NCI-H345 treated with DMSO at 0.1 percent for 48 hours (cell line): ENCODE measurements around the gene SERINC5.

Experiments used
- DNase-seq: peaks from one replicate; lab custom pipeline; 2025; ENCODE audit not compliant: unreplicated experiment; lab: John Stamatoyannopoulos, UW

SERINC5 gene

GRCh38 chr5:80255431-80255810 lies 427 bp downstream of the SERINC5 start:
- DNase-seq = no peak

DNA sequence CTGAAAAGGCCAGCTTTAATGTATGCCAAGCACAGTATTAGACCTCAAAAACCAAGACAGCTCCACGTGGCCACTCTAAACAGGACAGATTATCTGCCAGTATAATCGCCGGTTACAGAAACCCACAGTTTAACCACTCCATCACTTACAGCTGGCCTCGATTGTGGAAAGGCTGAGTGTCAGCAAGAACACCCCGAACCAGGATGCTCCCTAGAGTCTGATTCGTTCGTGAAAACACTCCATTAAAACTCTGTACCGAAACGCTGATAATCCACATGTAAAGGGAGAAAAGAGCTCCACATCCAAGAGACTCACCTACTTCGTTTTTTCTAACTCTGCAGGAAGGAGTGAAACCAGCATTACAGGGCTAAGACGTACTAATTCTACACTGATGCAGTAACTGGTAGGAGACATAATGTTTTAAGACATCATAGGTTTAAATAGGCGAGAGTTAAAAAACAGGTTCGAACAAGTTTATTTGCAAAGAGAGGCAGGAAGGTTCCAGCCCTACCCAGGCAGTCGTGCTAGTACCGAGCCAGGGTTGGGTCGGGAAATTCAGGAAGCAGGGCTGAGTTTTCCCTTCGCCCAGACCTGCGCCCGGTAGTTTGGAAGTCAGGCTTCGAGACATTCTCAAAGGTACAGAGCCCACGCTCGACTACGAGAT lies 949 bp downstream of the SERINC5 start:
- no peak for DNase-seq

GRCh38 chr5:80251636-80252035 lies 4.2 kb downstream of the SERINC5 start:
- no peak for DNase-seq

GRCh38 chr5:80250801-80251200 lies 5.0 kb downstream of the SERINC5 start:
- DNase-seq = no peak

- DNase-seq = no peak
These were observed 5.9 kb downstream of the SERINC5 start for GRCh38 chr5:80249901-80250300.

DNA sequence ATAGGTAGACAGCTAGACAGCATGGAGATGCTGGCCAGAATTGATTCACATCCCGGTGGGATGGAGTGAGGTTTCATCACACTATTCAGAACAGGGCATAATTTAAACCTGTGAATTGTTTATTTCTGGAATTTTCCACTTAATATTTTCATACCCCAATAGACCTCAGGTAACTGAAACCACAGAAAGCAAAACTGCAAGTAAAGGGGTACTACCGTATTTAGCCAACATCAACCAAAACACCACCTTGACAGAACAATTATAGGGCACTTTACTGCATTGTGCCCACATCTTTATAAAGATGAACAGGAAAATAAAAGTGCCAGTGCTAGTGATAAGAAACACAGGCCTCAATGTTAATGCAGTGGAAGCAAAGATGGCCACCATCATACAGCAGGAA lies 7.5 kb downstream of the SERINC5 start:
- DNase-seq = no peak

- no peak for DNase-seq
These were observed 8.7 kb downstream of the SERINC5 start for GRCh38 chr5:80246995-80247729.

- no peak for DNase-seq
These were observed 9.7 kb downstream of the SERINC5 start for GRCh38 chr5:80246001-80246758.

GRCh38 chr5:80243567-80243966 lies 12.3 kb downstream of the SERINC5 start:
- no peak for DNase-seq

DNA sequence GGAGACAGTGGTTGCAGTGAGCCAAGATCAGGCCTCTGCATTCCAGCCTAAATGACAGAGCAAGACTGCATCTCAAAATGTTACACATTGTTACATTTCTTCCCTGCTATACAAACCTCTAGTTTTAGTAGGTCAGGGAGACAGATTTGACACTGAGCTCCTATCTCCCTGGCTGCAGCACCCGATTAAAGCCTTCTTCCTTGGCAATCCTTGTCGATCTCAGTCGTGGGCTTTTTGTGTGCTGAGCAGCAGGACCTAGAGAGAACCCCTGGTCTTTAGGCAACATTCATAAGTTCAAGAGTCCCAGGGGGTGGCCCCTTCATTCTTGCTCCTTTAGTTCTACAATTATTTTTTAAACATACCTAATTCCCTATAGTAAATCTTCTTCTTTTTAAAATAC lies 13.0 kb downstream of the SERINC5 start:
- DNase-seq = no peak

GRCh38 chr5:80240368-80240986 lies 15.4 kb downstream of the SERINC5 start:
- no peak for DNase-seq

GRCh38 chr5:80239680-80240367 lies 16.0 kb downstream of the SERINC5 start:
- no peak for DNase-seq

GRCh38 chr5:80238778-80239679 lies 16.8 kb downstream of the SERINC5 start:
- no peak for DNase-seq

- no peak for DNase-seq
These were observed 17.8 kb downstream of the SERINC5 start for GRCh38 chr5:80238097-80238496.

DNA sequence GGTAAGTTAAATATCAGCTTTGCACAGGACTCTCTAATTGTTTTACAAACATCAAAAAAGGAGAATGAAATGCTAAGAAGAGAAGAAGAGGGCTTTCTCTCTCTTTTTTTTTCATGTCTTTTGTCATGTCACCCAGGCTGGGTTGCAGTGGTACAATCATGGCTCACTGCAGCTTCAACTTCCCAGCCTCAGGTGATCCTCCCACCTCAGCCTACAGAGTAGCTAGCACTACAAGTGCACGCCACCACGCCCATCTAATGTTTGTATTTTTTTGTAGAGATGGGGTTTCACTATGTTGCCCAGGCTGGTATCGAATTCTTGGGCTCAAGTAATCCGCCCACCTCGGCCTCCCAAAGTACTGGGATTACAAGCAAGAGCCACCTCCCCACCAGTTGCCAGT lies 18.6 kb downstream of the SERINC5 start:
- DNase-seq = no peak

DNA sequence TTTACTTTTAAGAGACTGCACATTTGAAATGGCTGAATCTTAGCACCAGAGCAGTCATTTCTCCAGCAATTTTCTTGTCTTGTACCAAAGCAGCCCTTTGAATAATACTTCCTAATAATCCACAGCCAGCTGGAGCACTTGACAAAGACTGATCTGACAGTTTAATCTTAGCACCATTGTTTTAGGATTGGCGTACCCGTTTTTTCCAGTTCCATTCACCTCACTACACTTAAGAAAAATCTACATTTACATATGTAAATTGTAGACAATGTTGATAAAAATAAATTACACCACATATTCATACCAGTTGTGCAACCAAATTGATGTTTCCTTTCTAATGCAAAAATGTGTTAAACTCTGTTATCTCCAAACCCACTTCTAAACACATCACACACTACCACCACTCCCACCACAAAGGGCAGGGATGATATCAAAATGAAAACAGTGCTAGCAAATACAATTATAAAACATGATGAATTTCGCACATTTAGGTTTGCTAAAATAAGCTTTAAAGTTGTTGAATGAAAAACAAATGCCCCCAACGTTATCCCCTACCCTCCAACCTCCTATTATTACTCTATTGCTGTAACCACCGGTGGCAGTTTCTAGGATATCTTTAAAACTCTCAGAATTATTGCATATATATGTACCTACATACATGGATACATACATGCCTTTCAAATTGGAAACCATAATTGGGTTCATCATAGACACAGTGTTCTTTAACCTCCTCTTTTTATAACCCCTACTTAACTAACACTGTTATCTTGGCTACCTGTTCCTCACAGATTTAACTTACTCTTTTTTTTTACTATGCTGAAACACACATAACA lies 21.5 kb downstream of the SERINC5 start:
- no peak for DNase-seq

DNA sequence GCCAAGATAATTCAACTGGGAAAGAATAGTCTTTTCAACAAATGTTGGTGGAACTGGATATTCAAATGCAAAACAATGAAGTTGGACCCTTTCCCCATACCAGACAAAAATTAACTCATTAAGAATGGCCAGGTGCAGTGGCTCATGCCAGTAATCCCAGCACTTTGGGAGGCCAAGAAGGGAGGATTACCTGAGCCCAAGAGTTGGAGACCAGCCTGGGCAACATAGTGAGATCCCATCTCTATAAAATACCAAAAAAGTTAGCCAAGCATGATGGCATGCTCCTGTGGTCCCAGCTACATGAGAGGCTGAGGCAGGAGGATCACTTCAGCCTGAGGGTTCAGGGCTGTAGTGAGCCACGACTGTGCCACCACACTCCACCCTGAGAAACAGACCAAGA lies 24.2 kb downstream of the SERINC5 start:
- no peak for DNase-seq

- DNase-seq = no peak
These were observed 24.6 kb downstream of the SERINC5 start for GRCh38 chr5:80231243-80231642.
